Stimulated activated CD4-positive, alpha-beta T cell treated with anti-CD3 and anti-CD28 coated beads, Interleukin-15, amount 100 ng/mL, for 1 hour (primary cell): ENCODE results near the gene CELA3B.
"Not testable (repeated sequence)": the region's sequence is repeated elsewhere in the genome, so short reads cannot be mapped to it uniquely, and the experiment has no call there.

Experiments
- DNase-seq, 2 donors: peaks; one replicate each; pipeline ENCODE4 v3.0.0-alpha.2; 2020; ENCODE audit warnings: low read depth in 1 of 2, low spot score in 1 of 2

The CELA3B gene

DNA sequence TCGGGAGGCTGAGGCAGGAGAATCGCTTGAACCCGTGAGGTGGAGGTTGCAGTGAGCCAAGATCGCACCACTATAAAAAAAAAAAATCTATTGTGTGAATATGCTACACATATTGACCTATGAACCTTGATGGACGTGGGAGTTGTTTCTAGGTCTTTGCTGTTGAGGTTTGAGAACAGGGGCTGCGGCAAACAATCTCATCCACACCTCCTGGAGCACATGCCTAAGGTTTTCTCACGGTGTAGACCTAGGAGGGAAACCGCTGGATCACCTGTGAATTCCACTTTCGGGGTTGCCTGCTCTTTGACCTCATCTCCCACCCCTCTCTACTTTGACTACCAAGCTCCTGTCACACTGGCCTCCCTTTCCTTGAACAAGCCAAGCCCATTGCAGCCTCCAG lies 1.5 kb upstream of the CELA3B start:
- DNase-seq: not testable (repeated sequence)

DNA sequence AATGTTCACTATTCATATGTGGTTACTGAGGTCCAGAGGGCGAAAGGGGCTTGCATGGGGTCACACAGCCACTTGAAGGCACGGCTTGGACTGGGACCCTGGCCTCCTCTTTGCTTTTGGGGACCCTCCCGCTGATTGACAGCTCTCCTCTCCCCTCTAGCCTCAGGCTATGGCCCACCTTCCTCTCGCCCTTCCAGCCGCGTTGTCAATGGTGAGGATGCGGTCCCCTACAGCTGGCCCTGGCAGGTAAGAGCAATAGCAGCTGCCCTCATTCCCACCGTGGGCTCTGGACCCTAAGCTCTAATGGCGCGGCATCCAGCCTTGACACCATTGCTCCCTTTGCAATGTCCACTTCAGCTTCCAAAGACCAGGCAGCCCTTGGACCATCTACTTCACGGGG lies 1.4 kb downstream of the CELA3B start:
- not testable (repeated sequence) for DNase-seq

DNA sequence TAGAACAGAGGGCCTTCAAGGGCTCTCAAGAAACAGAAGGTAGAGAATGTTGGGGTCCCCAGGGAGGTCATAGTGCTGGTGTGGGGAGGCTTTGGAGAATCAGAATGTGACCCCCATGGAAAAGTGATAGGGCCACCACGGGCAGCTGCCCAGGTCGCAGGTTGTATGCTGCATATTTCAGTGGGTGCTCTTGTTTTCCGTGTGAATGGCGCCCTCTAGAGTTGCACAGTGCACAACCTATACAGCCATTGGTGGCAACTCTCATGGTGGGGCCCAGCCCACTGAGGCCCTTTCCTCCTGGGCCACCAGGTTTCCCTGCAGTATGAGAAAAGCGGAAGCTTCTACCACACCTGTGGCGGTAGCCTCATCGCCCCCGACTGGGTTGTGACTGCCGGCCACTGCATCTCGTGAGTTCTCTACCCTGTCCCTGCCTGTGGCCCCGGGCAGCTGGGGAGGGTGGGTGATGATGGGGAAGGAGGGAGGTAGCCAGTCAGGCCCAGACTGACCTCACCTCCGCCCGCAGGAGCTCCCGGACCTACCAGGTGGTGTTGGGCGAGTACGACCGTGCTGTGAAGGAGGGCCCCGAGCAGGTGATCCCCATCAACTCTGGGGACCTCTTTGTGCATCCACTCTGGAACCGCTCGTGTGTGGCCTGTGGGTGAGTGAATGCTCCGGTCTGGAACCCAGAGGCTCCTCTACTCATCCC lies 3.8 kb downstream of the CELA3B start:
- DNase-seq: not testable (repeated sequence)

DNA sequence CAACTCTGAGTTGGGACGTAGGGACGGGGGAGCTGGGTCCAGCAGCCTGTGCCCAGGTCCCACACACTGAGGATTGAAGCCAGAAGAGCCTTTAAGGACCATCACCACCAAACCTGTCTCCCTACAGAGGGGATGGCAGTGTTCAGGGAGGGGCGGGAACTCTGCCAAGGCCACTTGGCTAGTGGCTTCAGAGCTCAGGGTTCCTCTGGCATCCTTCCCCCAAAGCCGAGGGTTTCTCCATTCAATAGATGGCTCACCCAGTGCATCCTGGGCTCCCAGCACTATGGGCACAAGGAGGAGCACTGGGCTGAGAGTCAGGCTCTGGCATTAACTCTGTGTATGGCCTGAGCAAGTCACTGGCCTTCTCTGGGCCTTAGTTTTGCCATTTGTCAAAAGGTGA lies 4.4 kb downstream of the CELA3B start:
- not testable (repeated sequence) for DNase-seq

DNA sequence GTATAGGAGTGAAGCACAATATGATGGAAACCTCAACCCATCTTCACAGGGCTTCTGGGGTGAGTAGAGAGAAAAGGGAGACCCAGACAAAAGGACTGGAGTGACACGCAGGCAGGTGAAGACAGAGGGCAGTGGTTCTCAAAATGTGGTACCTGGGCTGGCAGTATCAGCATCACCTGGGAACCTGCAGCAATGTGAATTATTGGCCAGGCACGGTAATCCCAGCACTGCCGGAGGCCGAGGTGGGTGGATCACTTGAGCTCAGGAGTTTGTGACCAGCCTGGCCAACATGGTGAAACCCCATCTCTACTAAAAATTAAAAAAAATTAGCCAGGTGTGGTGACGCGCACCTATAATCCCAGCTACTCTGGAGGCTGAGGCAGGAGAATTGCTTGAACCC lies 5.3 kb downstream of the CELA3B start:
- DNase-seq: not testable (repeated sequence)

DNA sequence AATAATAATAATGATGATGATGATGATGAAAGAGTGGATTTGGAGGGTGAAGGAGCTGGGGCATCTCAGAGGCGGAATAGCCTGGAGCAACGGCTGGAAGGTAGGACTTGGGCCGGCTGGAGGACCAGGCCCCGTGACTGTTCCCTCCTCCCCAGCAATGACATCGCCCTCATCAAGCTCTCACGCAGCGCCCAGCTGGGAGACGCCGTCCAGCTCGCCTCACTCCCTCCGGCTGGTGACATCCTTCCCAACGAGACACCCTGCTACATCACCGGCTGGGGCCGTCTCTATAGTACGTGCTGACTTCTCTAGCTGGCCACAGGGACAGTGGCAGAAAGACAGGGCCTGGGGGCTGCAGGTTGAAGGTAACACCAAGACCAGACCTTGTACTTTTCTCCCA lies 6.7 kb downstream of the CELA3B start:
- DNase-seq: not testable (repeated sequence)

DNA sequence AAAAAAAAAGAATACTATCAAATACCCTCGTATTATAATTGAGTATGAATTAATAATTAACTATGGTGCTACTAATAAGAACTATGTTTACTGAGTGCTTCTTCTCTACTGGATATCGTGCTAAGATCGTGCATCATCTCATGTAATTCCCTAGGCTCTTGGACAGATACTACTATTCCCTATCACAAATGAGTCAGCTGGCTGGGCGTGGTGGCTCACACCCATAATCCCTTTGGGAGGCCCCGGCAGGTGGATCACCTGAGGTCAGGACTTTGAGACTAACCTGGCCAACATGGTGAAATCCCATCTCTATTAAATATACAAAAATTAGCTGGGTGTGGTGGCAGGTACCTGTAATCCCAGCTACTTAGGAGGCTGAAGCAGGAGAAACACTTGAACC lies 9.1 kb downstream of the CELA3B start:
- not testable (repeated sequence) for DNase-seq

DNA sequence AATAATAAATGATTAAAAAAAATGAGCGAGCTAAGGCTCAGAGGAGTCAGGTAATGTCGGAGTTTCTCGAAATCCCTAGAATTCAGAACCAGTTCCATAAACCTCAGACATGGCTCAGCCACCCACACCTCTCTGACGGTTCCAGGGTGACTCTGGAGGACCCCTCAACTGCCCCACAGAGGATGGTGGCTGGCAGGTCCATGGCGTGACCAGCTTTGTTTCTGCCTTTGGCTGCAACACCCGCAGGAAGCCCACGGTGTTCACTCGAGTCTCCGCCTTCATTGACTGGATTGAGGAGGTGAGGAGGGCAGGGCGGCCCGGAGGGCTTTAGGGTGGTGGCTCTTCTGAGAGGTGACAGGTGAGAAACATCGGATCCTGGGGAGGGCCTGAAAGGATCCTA lies 9.6 kb downstream of the CELA3B start:
- DNase-seq: not testable (repeated sequence)

DNA sequence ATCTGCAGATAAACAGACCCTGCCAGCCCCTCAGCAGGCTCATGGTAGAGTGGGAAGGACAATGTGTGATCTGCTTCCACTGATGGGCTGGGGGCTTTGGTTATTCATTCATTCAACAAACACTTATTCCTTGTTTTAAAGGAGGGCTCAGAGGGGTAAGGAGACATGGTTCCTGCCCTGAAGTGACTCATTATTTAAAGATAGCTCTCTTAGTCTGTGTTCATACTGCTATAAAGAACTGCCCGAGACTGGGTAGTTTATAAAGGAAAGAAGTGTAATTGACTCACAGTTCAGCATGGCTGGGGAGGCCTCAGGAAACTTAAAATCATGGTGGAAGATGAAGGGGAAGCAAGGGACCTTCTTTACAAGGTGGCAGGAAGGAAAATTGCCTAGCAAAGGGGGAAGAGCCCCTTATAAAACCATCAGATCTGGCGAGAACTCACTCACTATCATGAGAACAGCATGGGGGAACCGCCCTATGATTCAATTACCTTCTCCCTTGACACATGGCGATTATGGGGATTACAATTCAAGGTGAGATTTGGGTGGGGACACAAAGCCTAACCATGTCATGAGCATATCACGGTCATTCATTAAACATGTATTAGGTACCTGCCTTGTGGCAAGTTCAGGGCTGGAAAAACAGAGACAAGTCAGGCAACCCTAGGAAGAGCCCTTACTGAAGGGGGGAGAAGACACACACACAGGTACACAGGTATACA lies 13.0 kb downstream of the CELA3B start:
- DNase-seq: not testable (repeated sequence)

DNA sequence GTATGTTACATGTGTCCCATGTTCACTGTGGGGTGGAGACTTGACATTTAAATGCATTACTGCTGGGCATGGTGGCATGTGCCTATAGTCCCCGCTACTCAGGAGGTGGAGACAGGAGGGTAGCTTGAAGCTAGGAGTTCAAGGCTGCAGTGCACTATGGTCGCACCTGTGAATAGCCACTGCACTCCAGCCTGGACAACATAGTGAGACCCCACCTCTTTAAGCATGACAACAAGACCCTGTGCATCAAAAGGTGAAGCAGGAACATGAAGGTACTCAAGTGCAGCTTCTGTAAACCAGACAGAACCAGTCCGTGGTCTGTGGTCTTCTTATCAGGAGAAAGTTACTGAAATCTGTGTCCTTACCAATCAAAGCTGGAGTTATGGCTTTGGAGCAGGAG lies 15.4 kb downstream of the CELA3B start:
- not testable (repeated sequence) for DNase-seq

DNA sequence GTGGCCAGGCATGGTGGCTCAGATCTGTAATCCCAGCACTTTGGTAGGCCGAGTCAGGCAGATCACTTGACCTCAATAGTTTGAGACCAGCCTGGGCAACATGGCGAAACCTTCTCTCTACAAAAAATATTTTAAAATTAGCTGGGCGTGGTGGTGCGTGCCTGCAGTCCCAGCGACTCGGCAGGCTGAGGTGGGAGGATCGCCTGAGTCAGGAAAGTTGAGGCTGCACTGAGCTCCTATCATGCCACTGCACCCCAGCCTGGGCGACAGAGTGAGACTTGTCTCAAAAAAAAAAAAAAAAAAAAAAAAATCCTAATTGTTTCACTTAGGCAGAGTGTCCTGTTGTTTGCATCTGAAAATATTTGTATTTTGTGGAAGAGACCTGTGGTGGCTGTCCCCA lies 17.9 kb downstream of the CELA3B start:
- DNase-seq: not testable (repeated sequence)

DNA sequence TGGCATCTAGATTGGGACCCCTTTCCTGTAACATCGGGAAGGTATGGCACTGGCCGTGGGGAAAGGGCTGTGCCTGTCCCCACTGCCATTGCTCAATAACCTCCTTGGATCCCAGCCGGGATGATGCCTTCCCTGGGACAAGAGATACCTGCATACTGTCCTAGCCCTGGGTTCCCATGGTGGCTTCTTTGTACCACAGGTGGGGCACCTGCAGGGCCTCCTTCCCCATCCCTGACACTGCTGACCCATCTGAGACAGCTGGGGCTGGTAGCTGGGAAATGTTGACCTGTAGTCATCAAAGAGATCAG lies 19.8 kb downstream of the CELA3B start:
- not testable (repeated sequence) for DNase-seq

DNA sequence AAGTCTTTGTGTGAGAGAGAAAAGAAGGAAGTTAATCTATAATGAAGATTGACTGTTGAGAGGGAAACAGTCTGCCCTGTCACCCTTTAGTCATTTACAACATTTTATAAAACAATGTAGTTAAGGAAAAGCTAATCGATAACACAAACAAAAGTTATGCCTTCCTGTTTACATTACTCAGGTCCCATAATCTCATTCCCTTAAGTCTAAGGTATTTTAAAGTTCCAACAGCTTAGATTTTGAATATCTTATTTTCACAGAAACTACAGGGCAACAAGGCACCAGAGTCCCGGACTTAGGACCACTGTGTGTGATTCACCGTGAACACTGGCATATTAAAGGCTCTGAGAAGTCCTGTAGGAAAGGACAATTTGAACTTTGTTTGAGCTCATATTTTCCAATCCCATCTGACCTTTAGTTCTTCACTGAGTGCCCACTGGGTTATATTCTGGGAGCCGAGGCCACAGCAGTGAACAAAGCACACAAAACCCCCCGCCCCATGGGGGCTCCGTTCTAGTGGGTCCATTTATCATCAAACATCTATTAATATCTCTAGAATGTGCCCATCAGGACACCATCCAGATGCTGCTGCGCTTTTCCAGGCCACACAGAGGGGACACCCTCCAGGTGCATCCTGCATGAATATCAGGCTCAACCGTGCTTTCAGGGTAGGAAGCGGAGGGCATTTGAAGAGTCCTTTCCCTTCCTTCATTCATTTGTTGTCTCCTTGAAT lies 21.2 kb downstream of the CELA3B start:
- not testable (repeated sequence) for DNase-seq

DNA sequence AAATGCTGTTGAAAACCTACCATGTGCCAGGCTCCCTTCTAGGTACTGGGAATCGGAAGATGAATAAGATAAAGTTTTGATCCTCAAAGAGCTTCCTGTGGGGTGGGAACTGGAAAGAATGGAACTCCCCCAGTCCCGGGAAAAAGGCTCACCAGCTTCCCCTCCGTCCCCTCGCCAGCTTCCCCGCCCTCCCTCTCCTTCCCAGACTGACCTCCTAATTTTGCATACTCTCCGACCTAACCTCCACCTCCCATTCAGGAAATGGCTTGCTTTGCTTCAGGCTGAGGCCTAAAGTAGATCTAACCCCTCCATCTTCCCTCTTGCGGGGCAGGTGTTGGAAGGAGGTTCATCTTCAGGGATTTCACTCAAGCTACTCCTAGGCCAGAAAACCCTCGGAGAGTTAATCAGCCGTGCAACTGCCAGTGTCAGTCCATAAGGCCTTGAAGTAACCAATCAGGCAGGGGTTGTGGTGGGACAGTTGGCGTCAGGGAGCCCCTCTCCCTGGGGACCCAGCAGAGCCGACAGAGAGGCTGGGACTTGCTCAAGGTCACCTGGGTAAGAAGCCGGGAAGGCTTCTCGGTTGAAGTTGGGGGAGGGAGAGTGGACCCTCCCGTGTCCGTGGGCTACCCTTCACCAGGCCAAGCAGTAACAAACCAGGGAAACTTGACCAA lies 21.9 kb downstream of the CELA3B start:
- DNase-seq: not testable (repeated sequence)

DNA sequence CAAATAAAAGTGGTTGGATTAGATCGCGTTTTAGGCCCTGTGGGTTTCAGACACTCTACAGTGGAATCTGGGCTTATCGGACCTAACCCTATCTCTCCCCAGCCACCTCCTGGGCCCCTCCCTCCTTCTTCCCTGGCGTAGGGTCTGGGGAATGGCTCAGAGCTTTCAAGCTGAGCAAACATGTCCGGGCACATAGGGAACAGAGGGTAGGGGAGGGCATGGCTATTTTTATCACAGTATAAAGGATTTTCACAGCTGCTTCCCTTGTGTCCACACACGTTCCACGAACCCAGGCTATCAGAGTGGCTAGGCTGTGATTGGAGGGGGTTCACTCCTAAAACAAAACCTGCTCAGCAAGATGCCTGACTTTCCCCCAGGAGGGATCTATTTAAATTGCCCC lies 22.8 kb downstream of the CELA3B start:
- not testable (repeated sequence) for DNase-seq

DNA sequence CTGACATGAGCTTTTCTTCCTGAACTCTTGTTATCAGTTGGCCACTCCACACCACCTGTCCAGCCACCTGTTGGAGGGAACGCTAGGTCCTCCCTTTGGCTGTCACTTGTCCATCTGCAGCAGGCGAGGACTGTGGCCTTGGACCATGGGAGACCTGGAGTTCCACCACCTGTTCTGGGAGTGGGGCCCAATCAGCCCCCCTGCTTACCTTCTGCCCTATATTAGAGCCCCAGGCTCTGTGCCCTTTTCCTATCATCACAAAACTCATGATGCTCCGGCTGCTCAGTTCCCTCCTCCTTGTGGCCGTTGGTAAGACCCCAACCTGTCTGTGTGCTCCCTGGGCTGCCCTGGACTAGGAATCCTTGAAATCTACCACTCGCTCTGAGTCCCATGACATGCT lies 24.6 kb downstream of the CELA3B start, which contains the start of gene CELA3A:
Gene CELA3A, plus strand, starts transcription at position 249 of the 400 bp plus-strand sequence. Its CDS starts 18 bp downstream, at position 267.
- no peak for DNase-seq

DNA sequence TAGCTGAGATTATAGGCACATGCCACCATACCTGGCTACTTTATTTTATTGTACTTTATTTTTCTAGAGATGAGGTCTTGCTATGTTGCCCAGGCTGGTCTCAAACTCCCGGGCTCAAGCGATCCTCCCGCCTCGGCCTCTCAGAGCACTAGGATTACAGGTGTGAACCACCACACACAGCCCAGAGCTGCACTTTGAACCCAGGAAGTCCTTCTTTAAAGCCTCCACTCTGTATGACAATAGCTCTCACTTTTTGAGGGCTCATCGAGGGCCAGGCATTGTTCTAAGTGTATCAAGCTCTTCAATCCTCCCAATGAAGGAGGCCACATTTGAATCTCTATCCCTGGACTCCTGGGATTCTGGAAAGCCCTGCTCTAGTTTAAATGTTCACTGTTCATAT lies 25.6 kb downstream of the CELA3B start:
- not testable (repeated sequence) for DNase-seq

DNA sequence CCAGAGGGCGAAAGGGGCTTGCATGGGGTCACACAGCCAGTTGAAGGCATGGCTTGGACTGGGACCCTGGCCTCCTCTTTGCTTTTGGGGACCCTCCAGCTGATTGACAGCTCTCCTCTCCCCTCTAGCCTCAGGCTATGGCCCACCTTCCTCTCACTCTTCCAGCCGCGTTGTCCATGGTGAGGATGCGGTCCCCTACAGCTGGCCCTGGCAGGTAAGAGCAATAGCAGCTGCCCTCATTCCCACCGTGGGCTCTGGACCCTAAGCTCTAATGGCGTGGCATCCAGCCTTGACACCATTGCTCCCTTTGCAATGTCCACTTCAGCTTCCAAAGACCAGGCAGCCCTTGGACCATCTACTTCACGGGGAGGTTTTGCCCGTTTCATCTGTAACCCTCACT lies 26.1 kb downstream of the CELA3B start:
- DNase-seq: not testable (repeated sequence)

DNA sequence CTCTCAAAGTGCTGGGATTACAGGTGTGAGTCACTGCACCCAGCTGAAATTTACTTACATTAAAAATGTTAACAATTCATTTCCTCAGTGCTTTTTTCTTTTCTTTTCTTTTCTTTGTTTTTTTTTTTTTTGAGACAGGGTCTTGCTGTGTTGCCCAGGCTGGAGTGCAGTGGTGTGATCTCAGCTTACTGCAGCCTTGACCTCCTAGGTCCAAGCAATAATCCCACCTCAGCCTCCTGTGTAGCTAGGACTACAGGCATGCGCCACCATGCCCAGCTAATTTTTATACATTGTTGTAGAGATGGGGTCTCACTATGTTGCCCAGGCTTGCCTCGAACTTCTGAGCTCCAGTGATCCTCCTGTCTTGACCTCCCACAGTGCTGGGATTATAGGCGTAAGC lies 27.1 kb downstream of the CELA3B start:
- not testable (repeated sequence) for DNase-seq

DNA sequence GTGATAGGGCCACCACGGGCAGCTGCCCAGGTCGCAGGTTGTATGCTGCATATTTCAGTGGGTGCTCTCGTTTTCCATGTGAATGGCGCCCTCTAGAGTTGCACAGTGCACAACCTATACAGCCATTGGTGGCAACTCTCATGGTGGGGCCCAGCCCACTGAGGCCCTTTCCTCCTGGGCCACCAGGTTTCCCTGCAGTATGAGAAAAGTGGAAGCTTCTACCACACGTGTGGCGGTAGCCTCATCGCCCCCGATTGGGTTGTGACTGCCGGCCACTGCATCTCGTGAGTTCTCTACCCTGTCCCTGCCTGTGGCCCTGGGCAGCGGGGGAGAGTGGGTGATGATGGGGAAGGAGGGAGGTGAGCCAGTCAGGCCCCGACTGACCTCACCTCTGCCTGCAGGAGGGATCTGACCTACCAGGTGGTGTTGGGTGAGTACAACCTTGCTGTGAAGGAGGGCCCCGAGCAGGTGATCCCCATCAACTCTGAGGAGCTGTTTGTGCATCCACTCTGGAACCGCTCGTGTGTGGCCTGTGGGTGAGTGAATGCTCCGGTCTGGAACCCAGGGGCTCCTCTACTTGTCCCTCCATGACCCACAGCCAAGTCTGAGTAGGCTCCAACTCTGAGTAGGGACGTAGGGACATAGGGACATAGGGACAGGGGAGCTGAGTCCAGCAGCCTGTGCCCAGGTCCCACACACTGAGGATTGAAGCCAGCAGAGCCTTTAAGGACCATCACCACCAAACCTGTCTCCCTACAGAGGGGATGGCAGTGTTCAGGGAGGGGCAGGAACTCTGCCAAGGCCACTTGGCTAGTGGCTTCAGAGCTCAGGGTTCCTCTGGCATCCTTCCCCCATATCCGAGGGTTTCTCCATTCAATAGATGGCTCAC lies 28.7 kb downstream of the CELA3B start:
- DNase-seq: not testable (repeated sequence)
